GM12875 (cell line): Measurements from ENCODE around the gene RIMS1.

Experiments
- H3K4me3 ChIP-seq: one replicate; pipeline ENCODE4 v1.5.1; 2011; ENCODE audit warnings: low read depth, low read length, control low read depth
- CTCF ChIP-seq: IDR thresholded peaks from 2 replicates; pipeline ENCODE4 v1.5.1; 2011; ENCODE audit warnings: low read depth, mild to moderate bottlenecking, control low read depth, inconsistent platforms, low read length, moderate library complexity, borderline replicate concordance; ENCODE audit not compliant: insufficient read depth

Gene RIMS1

GRCh38 chr6:72083976-72084375 lies 197.6 kb downstream of the RIMS1 start:
- H3K4me3 ChIP-seq = no peak overlapping the region
- no peak for TF ChIP-seq CTCF

- peak; percentile 0; the same call in 1 of the 2 replicates for TF ChIP-seq CTCF
- H3K4me3 ChIP-seq = no peak overlapping the region
These were observed 198.7 kb downstream of the RIMS1 start for GRCh38 chr6:72084992-72085569.

GRCh38 chr6:72094506-72094905 lies 208.2 kb downstream of the RIMS1 start:
- no peak for TF ChIP-seq CTCF
- H3K4me3 ChIP-seq = no peak overlapping the region

- H3K4me3 ChIP-seq = no peak overlapping the region
- TF ChIP-seq CTCF = no peak
These were observed 216.2 kb downstream of the RIMS1 start for GRCh38 chr6:72102561-72102960.

GRCh38 chr6:72111611-72112010 lies 225.3 kb downstream of the RIMS1 start:
- H3K4me3 ChIP-seq = no peak overlapping the region
- TF ChIP-seq CTCF = no peak

GRCh38 chr6:72130327-72130726 lies 244.0 kb downstream of the RIMS1 start:
- TF ChIP-seq CTCF = no peak
- H3K4me3 ChIP-seq = no peak overlapping the region

- no peak overlapping the region for H3K4me3 ChIP-seq
- TF ChIP-seq CTCF = no peak
These were observed 246.1 kb downstream of the RIMS1 start for GRCh38 chr6:72132427-72132826.
